Measurements from ENCODE around the gene ASTN2. TPM values are rescaled to one million over a fixed set of nuclear protein-coding genes. Genes with fewer than 3 reads are reported as not detected.

The ASTN2 gene
- total RNA-seq, 1 donor: 3.1 TPM

DNA sequence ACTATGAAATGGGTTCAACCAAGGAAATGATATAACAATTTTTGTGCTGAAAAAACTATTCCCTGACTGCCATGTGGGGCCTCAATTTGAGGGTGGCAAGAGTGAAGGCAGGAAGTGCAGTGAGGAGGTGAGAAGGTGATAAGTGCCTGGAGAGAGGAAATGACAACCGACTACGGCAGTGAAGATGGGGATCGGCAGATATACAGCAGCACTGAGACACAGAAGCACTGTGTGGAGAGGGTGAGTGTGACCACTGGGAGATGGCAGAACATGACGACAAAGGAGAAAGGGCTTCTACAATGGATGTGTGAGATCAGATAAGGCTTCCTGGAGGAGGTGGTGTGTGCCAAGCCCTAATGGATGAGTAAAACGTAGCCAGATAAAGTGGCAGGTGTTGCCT, 456.0 kb downstream of the ASTN2 start:
- H3K9me3 ChIP-seq (ENCODE audit: low read depth, low read length): no peaks in the 10 kb centered on the region
- no peaks in the 10 kb centered on the region for H3K27me3 ChIP-seq (ENCODE audit: insufficient read depth, low read length)
- H3K4me1 ChIP-seq (ENCODE audit: insufficient read depth, low read length): no peaks in the 10 kb centered on the region
- H3K4me3 ChIP-seq (ENCODE audit: low read length): no peak overlapping the region

DNA sequence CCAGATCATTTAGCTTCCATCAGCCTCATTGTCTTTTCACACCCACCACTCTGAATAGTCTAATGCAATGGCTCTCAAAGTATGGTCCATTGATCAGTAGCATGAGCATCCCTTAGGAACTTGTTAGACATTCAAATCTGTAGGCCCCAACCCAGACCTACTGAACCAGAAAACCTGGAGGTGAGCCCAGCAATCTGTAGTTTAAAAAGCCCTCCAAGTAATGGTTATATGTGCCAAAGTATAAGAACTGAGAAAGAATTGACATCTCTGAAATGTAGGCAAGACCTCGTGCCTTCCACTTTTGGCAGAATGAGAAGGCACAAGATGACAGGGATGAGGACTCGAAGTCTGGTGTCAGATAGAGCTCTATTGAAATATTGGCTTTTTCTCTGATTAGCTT, 460.1 kb downstream of the ASTN2 start:
- Histone ChIP-seq H3K4me1 (ENCODE audit: insufficient read depth, low read length) (no peaks in the 10 kb centered on the region), H3K27me3 (ENCODE audit: insufficient read depth, low read length) (no peaks in the 10 kb centered on the region), H3K4me3 (ENCODE audit: low read length) (no peak overlapping the region), H3K9me3 (ENCODE audit: low read depth, low read length) (no peaks in the 10 kb centered on the region)

DNA sequence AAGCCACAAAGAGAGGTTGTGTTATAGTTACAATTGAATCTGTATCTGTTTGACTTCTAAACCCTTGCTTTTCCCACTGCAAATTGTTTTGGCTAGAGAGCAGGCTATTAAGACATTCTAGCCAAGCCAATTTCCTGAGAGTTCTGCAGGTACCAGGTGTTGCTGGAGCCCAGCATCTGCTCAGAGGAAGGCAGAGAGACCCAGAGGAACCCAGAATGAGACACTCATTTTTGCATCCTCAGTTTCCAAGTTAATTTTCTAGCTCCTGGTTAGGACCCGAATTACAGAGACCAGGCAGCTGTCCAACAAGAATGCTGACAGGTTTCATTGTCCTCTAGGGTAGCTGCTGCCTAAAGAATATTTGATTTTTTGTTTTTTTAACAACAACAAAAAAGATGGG, 461.6 kb downstream of the ASTN2 start:
- H3K9me3 ChIP-seq (ENCODE audit: low read depth, low read length): no peaks in the 10 kb centered on the region
- no peak overlapping the region for H3K4me3 ChIP-seq (ENCODE audit: low read length)
- H3K4me1 ChIP-seq (ENCODE audit: insufficient read depth, low read length): no peaks in the 10 kb centered on the region
- no peaks in the 10 kb centered on the region for H3K27me3 ChIP-seq (ENCODE audit: insufficient read depth, low read length)

DNA sequence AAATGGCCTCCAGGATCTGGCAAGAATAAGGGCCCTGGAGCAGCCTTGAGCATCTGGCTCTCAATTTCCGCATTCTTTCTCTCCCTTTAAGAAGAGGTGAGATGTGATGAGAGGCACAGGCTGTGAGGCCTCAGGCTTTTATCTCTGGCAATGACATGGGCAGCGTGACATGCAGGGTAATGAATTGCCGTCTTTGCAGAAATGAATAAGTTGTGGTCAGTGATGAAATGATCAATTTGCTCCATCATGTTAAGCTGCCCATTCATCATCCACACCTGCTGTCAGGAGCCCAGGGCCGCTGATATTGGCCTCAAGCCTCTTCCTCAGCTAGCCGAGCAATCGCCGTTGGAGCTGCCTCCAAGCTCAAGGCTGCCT, 462.4 kb downstream of the ASTN2 start:
- H3K4me3 ChIP-seq (ENCODE audit: low read length): no peak overlapping the region
- H3K9me3 ChIP-seq (ENCODE audit: low read depth, low read length): no peaks in the 10 kb centered on the region
- H3K4me1 ChIP-seq (ENCODE audit: insufficient read depth, low read length): no peaks in the 10 kb centered on the region
- H3K27me3 ChIP-seq (ENCODE audit: insufficient read depth, low read length): no peaks in the 10 kb centered on the region

DNA sequence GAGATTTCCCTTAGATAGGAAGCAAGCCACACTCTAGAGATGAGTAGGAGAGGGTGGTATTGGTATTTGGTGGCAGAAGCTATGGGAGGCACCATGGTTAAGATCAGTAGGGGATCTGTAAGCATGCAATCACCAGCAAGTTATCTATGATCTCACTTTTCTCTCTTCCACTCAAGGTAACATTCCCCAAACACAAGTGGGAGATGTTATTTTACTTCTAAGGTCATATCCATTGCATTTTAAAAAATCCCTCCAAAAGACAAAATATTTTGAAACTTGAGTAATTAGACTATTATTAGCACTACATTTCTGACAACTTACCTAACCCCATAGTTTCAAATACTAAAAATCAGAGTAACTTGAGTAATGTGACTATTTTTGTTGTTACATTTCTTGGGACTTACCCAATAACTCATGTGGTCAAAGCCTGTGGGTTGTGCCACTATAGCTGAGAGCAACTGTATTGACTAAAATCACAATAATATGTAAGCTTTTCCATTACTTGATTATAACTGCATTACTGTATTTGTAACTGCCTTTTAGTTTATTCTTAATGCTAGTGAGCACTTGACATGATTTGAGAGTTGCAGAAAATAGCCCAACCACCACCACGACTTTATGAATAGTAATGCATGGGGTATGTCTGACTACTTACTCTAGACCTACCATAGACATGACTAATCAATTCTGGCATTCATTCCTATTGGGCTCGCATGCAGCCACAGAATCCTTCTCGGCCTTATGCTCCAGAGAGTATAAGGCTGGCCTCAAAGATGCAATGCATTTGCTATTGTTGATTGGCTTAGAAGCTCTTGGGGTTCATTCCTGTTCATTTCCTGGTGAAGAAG, 463.0 kb downstream of the ASTN2 start:
- Histone ChIP-seq H3K4me1 (ENCODE audit: insufficient read depth, low read length) (no peaks in the 10 kb centered on the region), H3K9me3 (ENCODE audit: low read depth, low read length) (no peaks in the 10 kb centered on the region), H3K27me3 (ENCODE audit: insufficient read depth, low read length) (no peaks in the 10 kb centered on the region), H3K4me3 (ENCODE audit: low read length) (no peak overlapping the region)

DNA sequence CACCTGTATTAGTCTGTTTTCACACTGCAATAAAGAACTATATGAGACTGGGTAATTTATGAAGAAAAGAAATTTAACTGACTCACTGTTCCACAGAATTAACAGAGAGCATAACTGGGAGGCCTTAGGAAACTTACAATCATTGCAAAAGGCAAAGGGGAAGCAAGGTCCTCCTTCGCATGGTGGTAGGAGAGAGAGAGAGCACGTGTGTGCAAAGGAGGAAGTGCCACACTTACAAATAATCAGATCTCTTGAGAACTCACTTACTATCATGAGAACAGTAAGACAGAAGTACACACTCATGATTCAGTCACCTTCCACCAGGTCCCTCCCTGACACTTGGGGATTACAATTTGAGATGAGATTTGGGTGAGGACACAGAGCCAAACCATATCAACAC, 469.0 kb downstream of the ASTN2 start:
- Histone ChIP-seq H3K4me3 (ENCODE audit: low read length) (no peak overlapping the region), H3K4me1 (ENCODE audit: insufficient read depth, low read length) (peaks cover 5% of the 10 kb centered on the region), H3K9me3 (ENCODE audit: low read depth, low read length) (no peaks in the 10 kb centered on the region), H3K27me3 (ENCODE audit: insufficient read depth, low read length) (no peaks in the 10 kb centered on the region)

DNA sequence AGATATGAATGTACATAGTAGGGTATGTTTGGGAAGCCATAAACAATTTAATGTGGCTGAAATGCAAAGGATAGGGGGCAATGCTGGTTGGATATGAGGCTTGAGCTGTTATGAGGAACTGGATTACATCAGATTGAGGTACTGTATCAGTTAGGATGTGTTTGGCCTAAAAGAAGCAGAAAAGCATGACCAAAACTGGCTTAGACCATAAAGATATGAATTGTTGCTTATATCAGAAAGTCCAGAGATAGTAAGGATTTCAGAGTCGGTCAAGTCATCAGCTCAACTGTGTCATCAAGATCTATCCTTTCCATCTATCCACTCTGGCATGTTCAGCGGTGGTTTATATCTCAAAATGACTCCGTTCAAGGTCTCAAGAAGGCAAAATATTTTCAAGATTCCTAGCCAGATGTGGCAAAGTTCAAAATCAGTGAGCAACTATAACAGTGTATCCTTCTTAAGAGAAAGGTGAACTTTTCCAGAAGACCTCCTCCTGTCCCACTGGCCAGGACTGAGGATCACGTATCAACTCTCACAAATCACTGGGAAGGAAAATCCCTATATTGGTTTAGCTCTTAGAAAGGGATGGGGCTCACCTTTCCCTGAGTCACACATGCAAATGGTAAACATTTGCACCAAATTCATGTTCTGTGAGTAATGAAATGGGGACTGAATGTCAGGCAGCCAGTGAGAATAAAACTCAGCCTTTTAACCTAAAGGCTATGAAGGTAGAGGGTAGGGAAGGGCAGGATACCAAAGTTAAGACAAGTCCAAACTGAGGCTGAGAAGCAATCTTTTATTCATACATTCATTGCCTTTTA, 469.9 kb downstream of the ASTN2 start:
- Histone ChIP-seq H3K9me3 (ENCODE audit: low read depth, low read length) (no peaks in the 10 kb centered on the region), H3K4me3 (ENCODE audit: low read length) (no peak overlapping the region), H3K27me3 (ENCODE audit: insufficient read depth, low read length) (no peaks in the 10 kb centered on the region)

DNA sequence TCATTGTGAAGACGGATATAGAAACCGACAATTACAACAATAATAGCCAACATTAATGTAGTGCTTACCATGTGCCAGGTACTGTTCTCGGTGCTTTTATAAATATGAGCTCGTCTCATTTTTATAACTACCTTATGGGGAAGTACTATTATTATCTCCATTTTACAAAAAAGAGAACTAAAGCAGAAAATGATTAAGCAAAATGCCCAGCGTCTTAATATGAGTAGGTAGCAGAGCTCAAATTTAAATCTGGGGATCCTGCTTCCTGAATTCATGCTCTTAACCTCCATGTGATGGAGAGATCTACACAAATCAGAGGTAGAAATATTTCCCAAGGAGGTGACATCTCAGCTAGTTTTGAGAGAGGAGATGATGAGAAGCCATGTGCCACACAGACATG, 470.9 kb downstream of the ASTN2 start:
- Histone ChIP-seq H3K27me3 (ENCODE audit: insufficient read depth, low read length) (no peaks in the 10 kb centered on the region), H3K4me3 (ENCODE audit: low read length) (no peak overlapping the region), H3K4me1 (ENCODE audit: insufficient read depth, low read length) (peaks cover 5% of the 10 kb centered on the region), H3K9me3 (ENCODE audit: low read depth, low read length) (no peaks in the 10 kb centered on the region)

More for the DNA sequence above, 469.9 kb downstream of the ASTN2 start:
- peaks cover 5% of the 10 kb centered on the region for H3K4me1 ChIP-seq (ENCODE audit: insufficient read depth, low read length)

DNA sequence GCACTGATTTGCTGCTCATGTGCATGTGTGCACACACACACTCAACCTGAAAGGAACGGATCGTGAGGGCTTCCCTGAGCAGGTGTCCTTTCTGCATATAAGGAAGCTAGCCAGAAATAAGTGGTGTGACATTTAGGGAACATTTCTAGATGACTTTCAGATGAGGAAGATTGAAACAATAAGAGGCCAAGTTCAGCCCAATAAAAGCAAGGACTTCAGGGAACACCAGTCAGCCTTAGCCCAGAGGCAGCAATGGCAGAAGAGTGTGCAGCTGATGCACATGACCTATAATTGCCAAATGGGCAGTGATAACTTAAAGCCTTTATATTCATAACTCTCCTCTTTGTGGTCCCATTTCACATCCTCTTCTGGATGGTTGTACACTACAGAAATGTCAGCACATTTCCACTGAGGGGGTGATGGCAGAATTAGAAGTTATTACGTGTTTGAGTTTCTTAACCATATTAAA, 472.2 kb downstream of the ASTN2 start:
- Histone ChIP-seq H3K4me1 (ENCODE audit: insufficient read depth, low read length) (peaks cover 5% of the 10 kb centered on the region), H3K9me3 (ENCODE audit: low read depth, low read length) (no peaks in the 10 kb centered on the region), H3K27me3 (ENCODE audit: insufficient read depth, low read length) (no peaks in the 10 kb centered on the region), H3K4me3 (ENCODE audit: low read length) (no peak overlapping the region)

DNA sequence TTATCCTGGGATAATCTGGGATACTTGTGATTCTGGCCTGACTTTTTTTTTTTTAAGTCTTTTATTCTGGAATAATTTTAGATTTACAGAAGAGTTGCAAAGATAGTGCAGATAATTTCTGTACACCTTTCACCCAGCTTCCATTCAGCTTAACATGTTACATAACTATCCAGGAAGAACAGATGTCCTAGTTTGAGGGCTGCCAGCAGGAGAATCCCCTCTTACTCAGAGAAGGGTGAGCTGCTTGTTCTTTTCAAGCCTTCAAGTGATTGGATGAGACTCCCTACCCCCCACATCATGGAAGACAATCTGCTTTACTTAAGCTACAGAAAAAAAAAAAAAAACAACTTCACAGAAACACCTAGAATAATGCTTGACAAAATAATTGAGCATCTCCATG, 473.6 kb downstream of the ASTN2 start:
- Histone ChIP-seq H3K4me3 (ENCODE audit: low read length) (no peak overlapping the region), H3K9me3 (ENCODE audit: low read depth, low read length) (no peaks in the 10 kb centered on the region), H3K4me1 (ENCODE audit: insufficient read depth, low read length) (peaks cover 4% of the 10 kb centered on the region), H3K27me3 (ENCODE audit: insufficient read depth, low read length) (no peaks in the 10 kb centered on the region)

DNA sequence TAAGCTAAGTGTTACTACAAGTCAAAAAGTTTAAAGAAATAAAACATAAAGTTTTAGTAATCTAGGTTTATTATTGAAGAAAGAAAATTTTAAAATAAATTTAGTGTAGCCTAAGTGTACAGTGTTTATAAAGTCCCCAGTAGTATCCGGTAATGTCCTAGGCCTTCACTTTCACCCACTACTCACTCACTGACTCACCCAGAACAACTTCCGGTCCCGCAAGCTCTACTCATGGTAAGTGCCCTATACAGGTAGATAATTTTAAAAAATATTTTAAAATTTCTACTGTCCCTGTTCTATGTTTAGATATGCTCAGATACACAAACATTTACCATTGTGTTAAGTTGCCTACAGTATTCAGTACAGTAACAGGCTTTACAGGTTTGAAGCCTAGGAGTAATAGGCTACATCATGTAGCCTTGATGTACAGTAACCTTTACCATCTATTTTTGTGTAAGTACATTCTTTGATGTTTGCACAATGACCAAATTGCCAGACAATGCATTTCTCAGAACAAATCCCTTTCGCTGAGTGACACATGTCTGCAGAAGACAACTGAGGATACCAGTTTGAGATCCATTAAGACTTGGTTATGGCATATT, 474.1 kb downstream of the ASTN2 start:
- no peaks in the 10 kb centered on the region for H3K9me3 ChIP-seq (ENCODE audit: low read depth, low read length)
- no peak overlapping the region for H3K4me3 ChIP-seq (ENCODE audit: low read length)
- H3K27me3 ChIP-seq (ENCODE audit: insufficient read depth, low read length): no peaks in the 10 kb centered on the region
- no peaks in the 10 kb centered on the region for H3K4me1 ChIP-seq (ENCODE audit: insufficient read depth, low read length)

DNA sequence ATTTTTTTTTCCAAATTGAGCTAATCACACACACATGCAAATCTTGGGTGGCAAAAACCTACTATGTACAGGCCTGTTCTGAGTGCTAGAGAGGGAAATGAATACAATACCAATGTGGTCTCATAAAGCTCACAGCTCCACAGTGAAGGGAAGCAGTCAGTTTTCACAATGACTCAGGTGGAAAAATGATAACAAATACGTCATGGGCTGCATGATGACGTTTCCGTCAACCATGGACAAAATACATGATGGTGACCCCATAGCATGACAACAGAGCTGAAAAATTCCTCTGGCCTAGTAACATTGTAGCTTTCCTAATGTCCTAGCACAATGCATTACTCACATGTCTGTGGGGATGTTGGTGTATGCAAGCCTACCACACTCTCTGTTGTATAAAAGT, 475.2 kb downstream of the ASTN2 start:
- Histone ChIP-seq H3K4me1 (ENCODE audit: insufficient read depth, low read length) (no peaks in the 10 kb centered on the region), H3K4me3 (ENCODE audit: low read length) (no peak overlapping the region), H3K27me3 (ENCODE audit: insufficient read depth, low read length) (no peaks in the 10 kb centered on the region), H3K9me3 (ENCODE audit: low read depth, low read length) (no peaks in the 10 kb centered on the region)

DNA sequence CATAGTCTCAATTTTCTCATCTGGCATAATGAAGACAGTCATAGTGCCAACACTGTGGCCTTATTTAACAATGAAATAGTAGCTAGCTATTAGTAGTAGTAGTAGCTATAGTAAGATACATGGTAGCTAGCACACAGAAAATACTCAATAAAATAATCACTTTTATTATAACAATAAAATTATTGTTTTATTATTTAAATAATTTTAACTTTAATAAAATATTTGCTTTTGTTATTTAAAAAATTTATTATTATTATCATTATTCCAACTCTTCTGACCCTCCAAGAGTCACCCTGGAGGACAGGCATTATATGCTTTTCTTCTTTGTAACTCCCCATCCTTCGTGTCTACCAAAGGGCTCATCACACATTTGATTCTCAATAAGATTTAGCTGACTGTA, 475.7 kb downstream of the ASTN2 start:
- no peak overlapping the region for H3K4me3 ChIP-seq (ENCODE audit: low read length)
- H3K27me3 ChIP-seq (ENCODE audit: insufficient read depth, low read length): no peaks in the 10 kb centered on the region
- no peaks in the 10 kb centered on the region for H3K9me3 ChIP-seq (ENCODE audit: low read depth, low read length)
- no peaks in the 10 kb centered on the region for H3K4me1 ChIP-seq (ENCODE audit: insufficient read depth, low read length)

DNA sequence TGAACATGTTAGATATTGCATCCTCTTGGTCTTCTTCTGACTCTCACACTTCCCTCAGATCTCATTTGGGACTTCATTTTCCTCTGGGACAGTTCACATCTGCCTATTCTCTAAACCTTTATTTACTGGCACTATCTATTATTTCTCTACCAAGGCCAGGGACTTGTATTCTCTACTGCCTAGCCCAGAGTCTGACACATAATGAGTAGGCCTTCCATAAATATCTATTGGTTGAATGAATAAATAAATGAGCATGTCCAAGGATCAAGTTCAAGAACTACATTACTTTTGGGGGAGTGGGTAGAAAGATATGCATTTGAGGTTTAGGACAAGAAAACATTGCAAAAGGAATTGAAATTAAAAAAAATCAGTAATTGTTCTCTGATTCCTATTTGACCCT, 477.5 kb downstream of the ASTN2 start:
- H3K4me1 ChIP-seq (ENCODE audit: insufficient read depth, low read length): no peaks in the 10 kb centered on the region
- H3K9me3 ChIP-seq (ENCODE audit: low read depth, low read length): no peaks in the 10 kb centered on the region
- H3K4me3 ChIP-seq (ENCODE audit: low read length): no peak overlapping the region
- no peaks in the 10 kb centered on the region for H3K27me3 ChIP-seq (ENCODE audit: insufficient read depth, low read length)

DNA sequence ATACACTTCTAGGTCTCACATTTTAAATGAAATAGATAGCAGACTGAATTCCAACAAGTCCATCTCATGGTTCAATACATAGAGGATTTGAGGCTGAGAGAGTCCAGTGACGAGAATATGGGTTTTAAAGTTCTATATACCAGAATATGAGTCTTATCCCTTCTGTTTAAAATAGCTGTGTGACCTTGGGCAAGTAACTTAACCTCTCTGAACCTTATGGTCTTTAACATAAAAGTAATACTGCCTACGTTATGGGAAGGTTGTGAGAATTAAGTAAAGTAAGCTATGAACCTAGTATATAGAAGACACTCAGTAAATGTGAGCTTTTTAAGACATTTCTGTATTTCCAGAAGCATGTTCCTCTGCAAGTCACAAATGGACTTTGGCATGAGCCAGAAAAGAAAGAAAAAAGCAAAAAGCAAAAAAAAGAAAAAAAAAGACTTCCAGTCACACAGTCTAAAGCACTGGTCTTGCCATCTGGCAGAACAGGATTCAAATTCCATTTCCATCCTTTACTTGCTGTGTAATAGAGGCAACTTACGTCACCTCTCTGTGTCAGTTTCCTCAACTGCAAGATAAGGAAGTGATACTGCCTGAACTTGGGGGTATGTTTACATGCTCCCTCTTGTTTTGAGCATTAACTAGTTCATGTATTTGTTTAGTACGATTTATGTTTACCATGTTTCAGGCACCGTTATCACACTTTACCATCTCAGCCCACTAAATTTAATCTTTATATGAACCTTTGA, 479.5 kb downstream of the ASTN2 start:
- Histone ChIP-seq H3K9me3 (ENCODE audit: low read depth, low read length) (no peaks in the 10 kb centered on the region), H3K27me3 (ENCODE audit: insufficient read depth, low read length) (no peaks in the 10 kb centered on the region), H3K4me1 (ENCODE audit: insufficient read depth, low read length) (no peaks in the 10 kb centered on the region), H3K4me3 (ENCODE audit: low read length) (no peak overlapping the region)

All from mononuclear cell (primary cell).